Measurements from ENCODE around the gene CKMT1B.
"Not testable (repeated sequence)": the region's sequence is repeated elsewhere in the genome, so short reads cannot be mapped to it uniquely, and the experiment has no call there.

CKMT1B gene

GRCh38 chr15:43638464-43639204 is 44.8 kb downstream of the CKMT1B start:
- DNase-seq, result not testable (repeated sequence)
